ENCODE measurements around the gene GNAS-AS1. TPM values are rescaled to one million over a fixed set of nuclear protein-coding genes. Genes with fewer than 3 reads are reported as not detected.
"Not testable (repeated sequence)": the region's sequence is repeated elsewhere in the genome, so short reads cannot be mapped to it uniquely, and the experiment has no call there.

The GNAS-AS1 gene
- total RNA-seq, 1 donor: 0.43 TPM

DNA sequence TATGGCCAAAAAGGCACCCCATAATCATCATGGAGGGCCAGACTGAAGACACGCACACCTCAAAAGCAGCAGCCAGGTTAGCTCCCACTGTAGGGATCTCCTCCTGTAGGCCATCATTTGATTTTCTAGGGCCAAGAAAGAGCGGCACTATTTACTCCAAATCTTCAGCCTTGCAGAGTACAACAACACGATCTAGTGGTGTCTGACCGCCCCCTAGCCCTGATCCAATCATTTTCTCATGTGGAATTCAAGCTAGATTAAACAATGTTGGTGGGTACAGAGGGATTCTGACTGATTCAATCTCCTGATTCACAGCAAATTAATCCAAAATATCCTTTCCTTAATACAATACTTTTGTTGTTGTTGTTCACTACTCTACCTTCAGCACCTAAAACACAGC lies 12.5 kb downstream of the GNAS-AS1 start:
- H3K4me3 ChIP-seq (ENCODE audit: low read depth, low read length): no peak overlapping the region
- TF ChIP-seq, protein P1, sequence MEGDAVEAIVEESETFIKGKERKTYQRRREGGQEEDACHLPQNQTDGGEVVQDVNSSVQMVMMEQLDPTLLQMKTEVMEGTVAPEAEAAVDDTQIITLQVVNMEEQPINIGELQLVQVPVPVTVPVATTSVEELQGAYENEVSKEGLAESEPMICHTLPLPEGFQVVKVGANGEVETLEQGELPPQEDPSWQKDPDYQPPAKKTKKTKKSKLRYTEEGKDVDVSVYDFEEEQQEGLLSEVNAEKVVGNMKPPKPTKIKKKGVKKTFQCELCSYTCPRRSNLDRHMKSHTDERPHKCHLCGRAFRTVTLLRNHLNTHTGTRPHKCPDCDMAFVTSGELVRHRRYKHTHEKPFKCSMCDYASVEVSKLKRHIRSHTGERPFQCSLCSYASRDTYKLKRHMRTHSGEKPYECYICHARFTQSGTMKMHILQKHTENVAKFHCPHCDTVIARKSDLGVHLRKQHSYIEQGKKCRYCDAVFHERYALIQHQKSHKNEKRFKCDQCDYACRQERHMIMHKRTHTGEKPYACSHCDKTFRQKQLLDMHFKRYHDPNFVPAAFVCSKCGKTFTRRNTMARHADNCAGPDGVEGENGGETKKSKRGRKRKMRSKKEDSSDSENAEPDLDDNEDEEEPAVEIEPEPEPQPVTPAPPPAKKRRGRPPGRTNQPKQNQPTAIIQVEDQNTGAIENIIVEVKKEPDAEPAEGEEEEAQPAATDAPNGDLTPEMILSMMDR (IDR thresholded peaks at IDR 0.05; ENCODE audit: insufficient read depth, low read depth, low read length): no peak
- no peak for DNase-seq (ENCODE audit: low read depth)

DNA sequence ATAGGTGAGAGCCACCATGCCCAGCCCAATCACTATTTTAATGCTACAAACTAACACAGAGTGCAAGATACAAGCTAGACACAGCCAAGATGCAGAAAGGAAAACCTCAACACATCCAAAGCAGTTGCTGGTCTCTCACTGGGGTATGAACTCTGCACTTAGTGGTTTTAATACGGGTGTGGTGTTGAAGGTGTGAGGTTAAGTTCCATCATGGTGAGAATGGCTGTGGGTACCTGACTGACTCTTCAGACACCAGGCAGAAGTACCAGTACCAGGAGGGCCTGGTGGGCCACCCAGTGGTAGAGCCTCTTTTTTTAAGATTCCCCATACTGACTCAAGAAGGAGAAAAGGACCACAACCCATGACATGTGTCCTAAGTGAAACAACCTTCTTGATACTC lies 13.0 kb downstream of the GNAS-AS1 start:
- no peak for DNase-seq (ENCODE audit: low read depth)
- TF ChIP-seq, protein P1 (IDR thresholded peaks at IDR 0.05; ENCODE audit: insufficient read depth, low read depth, low read length): no peak
- no peak overlapping the region for H3K4me3 ChIP-seq (ENCODE audit: low read depth, low read length)

DNA sequence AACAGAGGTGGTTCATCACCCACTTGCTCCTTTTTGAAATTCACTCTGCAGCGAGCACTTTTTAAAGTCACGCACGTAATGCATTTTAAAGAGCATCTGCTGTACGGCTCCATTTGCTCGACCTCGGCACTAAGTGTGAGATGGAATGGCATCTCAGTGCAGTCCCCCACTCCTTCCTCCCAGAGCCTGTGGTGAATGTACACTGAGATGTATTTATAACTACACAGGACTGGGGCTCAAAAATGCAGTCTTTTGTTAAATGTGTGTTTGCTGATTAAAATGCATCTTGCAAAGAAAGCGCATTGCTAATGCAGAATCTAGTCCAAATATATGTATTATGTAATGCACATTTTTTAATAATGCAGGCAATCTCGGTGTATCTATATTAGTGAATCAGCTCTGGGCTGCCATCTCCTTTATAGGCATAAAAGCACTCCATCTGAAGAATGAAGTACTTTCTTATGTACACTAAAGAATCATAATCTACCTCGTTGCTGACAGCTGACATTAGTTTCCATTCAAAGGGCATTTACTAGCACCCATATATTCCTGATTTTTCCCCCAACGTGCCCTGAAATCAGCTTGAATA lies 14.0 kb downstream of the GNAS-AS1 start:
- DNase-seq (ENCODE audit: low read depth): no peak
- H3K4me3 ChIP-seq (ENCODE audit: low read depth, low read length): no peak overlapping the region
- TF ChIP-seq, protein P1 (IDR thresholded peaks at IDR 0.05; ENCODE audit: insufficient read depth, low read depth, low read length): no peak

- DNase-seq (ENCODE audit: low read depth): no peak
- TF ChIP-seq, protein P1 (IDR thresholded peaks at IDR 0.05; ENCODE audit: insufficient read depth, low read depth, low read length): no peak
- no peak overlapping the region for H3K4me3 ChIP-seq (ENCODE audit: low read depth, low read length)
These were observed 15.5 kb downstream of the GNAS-AS1 start for GRCh38 chr20:58835231-58835630.

DNA sequence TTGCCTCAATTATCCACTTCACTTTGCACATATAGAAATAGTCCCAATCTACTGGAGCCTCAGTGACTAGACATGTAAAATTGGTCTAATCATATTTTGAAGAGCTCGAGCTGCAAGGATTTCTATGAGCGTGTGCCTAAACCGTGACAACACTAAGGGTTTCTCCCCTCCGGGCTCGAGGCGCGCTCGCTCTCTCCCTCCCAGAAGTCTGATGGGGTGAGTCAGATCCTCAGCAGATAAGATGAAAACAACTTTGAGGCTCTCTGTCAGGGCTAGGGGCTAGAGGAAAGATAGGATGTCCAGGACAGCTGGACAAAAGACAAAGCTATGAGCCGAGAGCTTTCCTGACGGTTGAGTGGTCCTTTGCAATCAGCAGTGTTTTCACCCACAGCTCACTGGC lies 16.8 kb downstream of the GNAS-AS1 start:
- TF ChIP-seq, protein P1 (IDR thresholded peaks at IDR 0.05; ENCODE audit: insufficient read depth, low read depth, low read length): no peak
- peak; percentile 45 for DNase-seq (ENCODE audit: low read depth)
- no peak overlapping the region for H3K4me3 ChIP-seq (ENCODE audit: low read depth, low read length)

DNA sequence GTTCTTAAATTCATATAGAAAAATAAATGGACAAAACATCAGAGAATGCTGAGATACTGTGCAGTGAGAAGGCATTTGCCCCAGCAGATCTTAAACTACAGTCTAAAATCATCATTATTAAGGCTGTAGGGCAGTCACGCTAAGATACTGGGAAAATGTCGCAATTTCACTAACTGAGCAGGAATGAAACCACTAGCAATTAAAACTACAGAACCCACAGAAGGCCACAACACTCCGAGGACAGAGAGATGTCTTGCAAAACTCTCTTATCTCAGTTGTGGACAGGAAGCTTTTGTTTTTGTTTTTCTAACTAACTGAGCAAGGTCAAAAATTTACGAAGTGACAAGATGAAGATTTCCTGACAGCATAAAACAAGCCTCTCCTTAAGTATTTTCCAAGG lies 18.2 kb downstream of the GNAS-AS1 start:
- peak; percentile 85 for DNase-seq (ENCODE audit: low read depth)
- H3K4me3 ChIP-seq (ENCODE audit: low read depth, low read length): no peak overlapping the region
- TF ChIP-seq, protein P1 (IDR thresholded peaks at IDR 0.05; ENCODE audit: insufficient read depth, low read depth, low read length): no peak

- TF ChIP-seq, protein P1 (IDR thresholded peaks at IDR 0.05; ENCODE audit: insufficient read depth, low read depth, low read length): no peak
- no peak overlapping the region for H3K4me3 ChIP-seq (ENCODE audit: low read depth, low read length)
- DNase-seq (ENCODE audit: low read depth): no peak
These were observed 21.2 kb downstream of the GNAS-AS1 start for GRCh38 chr20:58829531-58829941.

- H3K4me3 ChIP-seq (ENCODE audit: low read depth, low read length); DNase-seq (ENCODE audit: low read depth): not testable (repeated sequence)
These were observed 21.9 kb downstream of the GNAS-AS1 start for GRCh38 chr20:58828804-58829203.
